HEK293 (cell line): ENCODE data around the gene SEC24B.

ENCODE experiments used
- CTCF ChIA-PET: fragments of 350-600 bp; formaldehyde crosslinking; extraction: SDS; loops from one replicate; lab custom pipeline; 2021; ENCODE audit warnings: antibody characterized with exemption; lab: Yijun Ruan, JAX
- POLR2A ChIA-PET: fragments of 300-600 bp; formaldehyde crosslinking; extraction: SDS; loops from one replicate; lab custom pipeline; 2020; ENCODE audit warnings: antibody characterized with exemption, inconsistent platforms; lab: Yijun Ruan, JAX
- H3K27ac ChIP-seq: fragments of 200-500 bp; sonication (Bioruptor generic); 2 replicates; pipeline ENCODE4 v1.5.1; 2014; ENCODE audit warnings: low read depth, low read length, control low read depth, inconsistent platforms; ENCODE audit errors: extremely low read depth
- H3K36me3 ChIP-seq, 2 experiments: fragments of 200-500 bp in 1 of 2; sonication (Bioruptor generic) in 1 of 2; 1 replicate in 1 of 2; 2 replicates in 1 of 2; pipeline ENCODE4 v1.5.1; 2014 to 2017; ENCODE audit warnings: inconsistent platforms in 2 of 2, low read length in 2 of 2; ENCODE audit not compliant: control insufficient read depth in 2 of 2, insufficient read depth in 1 of 2
- H3K4me1 ChIP-seq: fragments of 200-500 bp; sonication (Bioruptor generic); 2 replicates; pipeline ENCODE4 v1.5.1; 2014; ENCODE audit warnings: mild to moderate bottlenecking, low read length, inconsistent platforms; ENCODE audit not compliant: control insufficient read depth, insufficient read depth
- H3K4me3 ChIP-seq: 2 replicates; pipeline ENCODE4 v1.5.1; 2011; ENCODE audit warnings: low read depth, mild to moderate bottlenecking, control low read depth, low read length, moderate library complexity
- H3K9me3 ChIP-seq: fragments of 200-500 bp; sonication (Bioruptor generic); 2 replicates; pipeline ENCODE4 v1.5.1; 2014; ENCODE audit warnings: low read depth, low read length, inconsistent platforms; ENCODE audit not compliant: control insufficient read depth, insufficient read depth
- EGR2 ChIP-seq: fragments of 450-650 bp; formaldehyde crosslinking; IDR thresholded peaks from 2 replicates; pipeline ENCODE4 v1.5.1; 2016; ENCODE audit warnings: low read depth, missing biosample characterization, missing genetic modification characterization
- PRDM1 ChIP-seq: fragments of 450-650 bp; formaldehyde crosslinking; IDR thresholded peaks from 2 replicates; pipeline ENCODE4; 2016; ENCODE audit warnings: missing biosample characterization, missing genetic modification characterization
- SALL2 ChIP-seq: fragments of 450-650 bp; formaldehyde crosslinking; IDR thresholded peaks from 2 replicates; pipeline ENCODE4 v1.5.0; 2017; ENCODE audit warnings: missing biosample characterization, mild to moderate bottlenecking, missing genetic modification characterization, borderline replicate concordance
- SP7 ChIP-seq: fragments of 450-650 bp; formaldehyde crosslinking; IDR thresholded peaks from 2 replicates; pipeline ENCODE4 v1.5.1; 2016; ENCODE audit warnings: missing biosample characterization, missing genetic modification characterization
- ZBTB11 ChIP-seq: fragments of 450-650 bp; formaldehyde crosslinking; conservative IDR thresholded peaks from 2 replicates; pipeline ENCODE4 v1.5.1; 2016; ENCODE audit warnings: low read depth, missing biosample characterization, missing genetic modification characterization
- ZBTB8A ChIP-seq: fragments of 450-650 bp; formaldehyde crosslinking; IDR thresholded peaks from 2 replicates; pipeline ENCODE4 v1.5.1; 2016; ENCODE audit warnings: missing biosample characterization, missing genetic modification characterization
- ZNF248 ChIP-seq: fragments of 450-650 bp; formaldehyde crosslinking; IDR thresholded peaks from 2 replicates; pipeline ENCODE4 v1.5.1; 2017; ENCODE audit warnings: missing biosample characterization, missing genetic modification characterization
- ZNF513 ChIP-seq: fragments of 450-650 bp; IDR thresholded peaks from 2 replicates; pipeline ENCODE4 v1.5.1; 2018; ENCODE audit warnings: missing biosample characterization, missing genetic modification characterization
- ZNF518A ChIP-seq: fragments of 450-650 bp; formaldehyde crosslinking; conservative IDR thresholded peaks from 2 replicates; pipeline ENCODE4 v1.5.1; 2016; ENCODE audit warnings: low read depth, missing biosample characterization, missing genetic modification characterization
- ZNF521 ChIP-seq: fragments of 450-650 bp; formaldehyde crosslinking; IDR thresholded peaks from 2 replicates; pipeline ENCODE4 v1.5.1; 2017; ENCODE audit warnings: missing biosample characterization, mild to moderate bottlenecking, missing genetic modification characterization
- ZNF549 ChIP-seq: fragments of 450-650 bp; IDR thresholded peaks from 2 replicates; pipeline ENCODE4 v1.5.1; 2018; ENCODE audit warnings: missing biosample characterization, missing genetic modification characterization, mild to moderate bottlenecking, inconsistent platforms, moderate library complexity
- ZNF555 ChIP-seq: fragments of 450-650 bp; formaldehyde crosslinking; conservative IDR thresholded peaks from 2 replicates; pipeline ENCODE4 v1.5.1; 2017; ENCODE audit warnings: missing biosample characterization, mild to moderate bottlenecking, missing genetic modification characterization, inconsistent platforms
- ZNF610 ChIP-seq: fragments of 450-650 bp; formaldehyde crosslinking; IDR thresholded peaks from 2 replicates; pipeline ENCODE4 v1.5.1; 2016; ENCODE audit warnings: missing biosample characterization, missing genetic modification characterization, borderline replicate concordance
- ZNF645 ChIP-seq: fragments of 450-650 bp; formaldehyde crosslinking; IDR thresholded peaks from 2 replicates; pipeline ENCODE4; 2016; ENCODE audit warnings: missing biosample characterization, missing genetic modification characterization
- ZNF660 ChIP-seq: fragments of 450-650 bp; IDR thresholded peaks from 2 replicates; pipeline ENCODE4 v1.5.1; 2018; ENCODE audit warnings: missing biosample characterization, mild to moderate bottlenecking, missing genetic modification characterization
- ZSCAN16 ChIP-seq: fragments of 450-650 bp; formaldehyde crosslinking; IDR thresholded peaks from 2 replicates; pipeline ENCODE4 v1.5.1; 2016; ENCODE audit warnings: missing biosample characterization, missing genetic modification characterization
- ZSCAN30 ChIP-seq: fragments of 450-650 bp; IDR thresholded peaks from 2 replicates; pipeline ENCODE4 v1.5.1; 2018; ENCODE audit warnings: missing biosample characterization, mild to moderate bottlenecking, missing genetic modification characterization, moderate library complexity

SEC24B gene

GRCh38 chr4:109553130-109553529, 119.5 kb downstream of the SEC24B start:
- no peaks in the 10 kb centered on the region for H3K4me1 ChIP-seq
- H3K36me3 ChIP-seq, result no peaks in the 10 kb centered on the region
- H3K27ac ChIP-seq, result no peak overlapping the region
- CTCF ChIA-PET, result interaction anchor here (0.6 kb wide), 1 partner anchor 144 kb away, joined by 3 read pairs; no protein-coding TSS in a partner anchor
- no peaks in the 10 kb centered on the region for H3K9me3 ChIP-seq
- H3K4me3 ChIP-seq, result no peak overlapping the region
- POLR2A ChIA-PET, result no interaction called here
- TF ChIP-seq ZNF513 (tag by site-specific recombination), result peak; percentile 90
- TF ChIP-seq ZBTB8A (tag by site-specific recombination), result no peak

- Histone ChIP-seq H3K9me3 (no peaks in the 10 kb centered on the region), H3K27ac (no peak overlapping the region), H3K4me3 (no peak overlapping the region), H3K4me1 (no peaks in the 10 kb centered on the region), H3K36me3 (no peaks in the 10 kb centered on the region)
- TF ChIP-seq ZNF521 (no peak), ZNF248 (no peak), ZNF610 (no peak), ZNF549 (tag by site-specific recombination) (no peak), ZBTB11 (no peak), SALL2 (tag by site-specific recombination) (no peak), ZNF660 (no peak), PRDM1 (tag by site-specific recombination) (no peak), ZNF518A (tag by site-specific recombination) (no peak), ZSCAN30 (no peak), ZSCAN16 (tag by site-specific recombination) (no peak), ZNF555 (tag by site-specific recombination) (no peak), SP7 (tag by site-specific recombination) (no peak), EGR2 (tag by site-specific recombination) (no peak), ZBTB8A (tag by site-specific recombination) (no peak), ZNF645 (tag by site-specific recombination) (no peak)
- ChIA-PET CTCF (no interaction called here), POLR2A (no interaction called here)
These were observed 121.4 kb downstream of the SEC24B start for GRCh38 chr4:109554971-109555370.
